ENCODE measurements around the gene RASSF5. TPM values are rescaled to one million over a fixed set of nuclear protein-coding genes. Genes with fewer than 3 reads are reported as not detected.

RASSF5 gene
- total and polyA plus RNA-seq, 3 donors from 2014 or later = 4.3 to 8.4 (median 5.9) TPM

DNA sequence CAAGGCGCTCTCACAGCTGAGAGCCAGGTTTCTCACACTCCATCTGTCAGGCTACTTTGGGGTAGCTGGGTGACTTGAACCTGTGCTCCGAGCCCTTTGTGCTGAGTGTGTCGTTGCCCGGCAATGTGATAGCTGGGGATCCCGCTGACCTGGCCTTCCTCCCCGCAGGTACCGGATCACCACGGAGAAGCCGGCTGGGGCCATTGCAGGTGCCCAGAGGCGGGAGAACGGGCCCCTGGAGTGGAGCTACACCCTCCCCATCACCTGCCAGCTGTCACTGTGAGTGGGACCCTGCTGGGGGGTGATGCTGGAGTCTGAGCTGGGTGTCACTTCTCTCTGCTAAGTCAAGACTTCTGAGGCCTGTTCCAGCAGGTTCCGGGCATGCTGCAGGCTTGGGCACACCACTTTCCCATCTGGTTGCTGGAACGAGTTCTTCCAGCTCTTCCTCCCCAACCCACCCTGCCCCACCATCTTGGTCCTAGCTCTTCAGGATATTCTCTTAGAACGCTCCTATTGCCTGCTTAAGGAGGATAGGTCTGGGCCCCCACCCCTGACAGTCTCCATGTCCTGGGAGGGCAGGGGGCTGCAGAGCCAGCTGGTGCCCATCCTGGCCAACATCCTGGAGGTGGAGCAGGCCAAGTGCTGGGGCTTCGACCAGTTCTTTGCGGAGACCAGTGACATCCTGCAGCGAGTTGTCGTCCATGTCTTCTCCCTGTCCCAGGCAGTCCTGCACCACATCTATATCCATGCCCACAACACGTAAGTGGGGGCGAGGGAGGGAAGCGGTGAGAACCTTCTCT lies 29.6 kb upstream of the RASSF5 start:
- no peak for TF ChIP-seq POLR2A (IDR thresholded peaks at IDR 0.05)
- TF ChIP-seq, protein P1, sequence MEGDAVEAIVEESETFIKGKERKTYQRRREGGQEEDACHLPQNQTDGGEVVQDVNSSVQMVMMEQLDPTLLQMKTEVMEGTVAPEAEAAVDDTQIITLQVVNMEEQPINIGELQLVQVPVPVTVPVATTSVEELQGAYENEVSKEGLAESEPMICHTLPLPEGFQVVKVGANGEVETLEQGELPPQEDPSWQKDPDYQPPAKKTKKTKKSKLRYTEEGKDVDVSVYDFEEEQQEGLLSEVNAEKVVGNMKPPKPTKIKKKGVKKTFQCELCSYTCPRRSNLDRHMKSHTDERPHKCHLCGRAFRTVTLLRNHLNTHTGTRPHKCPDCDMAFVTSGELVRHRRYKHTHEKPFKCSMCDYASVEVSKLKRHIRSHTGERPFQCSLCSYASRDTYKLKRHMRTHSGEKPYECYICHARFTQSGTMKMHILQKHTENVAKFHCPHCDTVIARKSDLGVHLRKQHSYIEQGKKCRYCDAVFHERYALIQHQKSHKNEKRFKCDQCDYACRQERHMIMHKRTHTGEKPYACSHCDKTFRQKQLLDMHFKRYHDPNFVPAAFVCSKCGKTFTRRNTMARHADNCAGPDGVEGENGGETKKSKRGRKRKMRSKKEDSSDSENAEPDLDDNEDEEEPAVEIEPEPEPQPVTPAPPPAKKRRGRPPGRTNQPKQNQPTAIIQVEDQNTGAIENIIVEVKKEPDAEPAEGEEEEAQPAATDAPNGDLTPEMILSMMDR (IDR thresholded peaks at IDR 0.05) = no peak
- Histone ChIP-seq H3K4me1 (no peaks in the 10 kb centered on the region), H3K36me3 (ENCODE audit: low read depth, missing control alignments) (no peaks in the 10 kb centered on the region), H3K9me3 (no peaks in the 10 kb centered on the region), H3K4me3 (no peak overlapping the region), H3K27me3 (no peaks in the 10 kb centered on the region), H3K27ac (no peak overlapping the region)
- intact Hi-C loops (cut with DNase I; ENCODE audit: low total_unique reads) = no loop called here
- 88 to 92% methylated on average over 9 to 21 of the region's 21 CpGs for WGBS, 2 donors
- DNase-seq = no peak

DNA sequence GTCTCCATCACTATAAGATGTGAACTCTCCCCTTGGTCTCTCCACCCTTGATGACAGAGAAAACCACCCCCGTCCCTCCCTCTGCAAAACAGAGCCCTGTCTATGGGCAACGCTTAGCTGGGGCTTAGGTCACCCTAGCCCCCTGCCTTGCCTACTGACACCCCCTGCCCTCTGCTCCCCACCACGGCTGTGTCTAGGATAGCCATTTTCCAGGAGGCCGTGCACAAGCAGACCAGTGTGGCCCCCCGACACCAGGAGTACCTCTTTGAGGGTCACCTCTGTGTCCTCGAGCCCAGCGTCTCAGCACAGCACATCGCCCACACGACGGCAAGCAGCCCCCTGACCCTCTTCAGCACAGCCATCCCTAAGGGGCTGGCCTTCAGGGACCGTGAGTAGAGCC lies 28.6 kb upstream of the RASSF5 start:
- TF ChIP-seq, protein P1 (IDR thresholded peaks at IDR 0.05) = no peak
- no peak for TF ChIP-seq POLR2A (IDR thresholded peaks at IDR 0.05)
- Histone ChIP-seq H3K27ac (no peak overlapping the region), H3K4me3 (no peak overlapping the region), H3K9me3 (no peaks in the 10 kb centered on the region), H3K4me1 (no peaks in the 10 kb centered on the region), H3K27me3 (no peaks in the 10 kb centered on the region), H3K36me3 (ENCODE audit: low read depth, missing control alignments) (no peaks in the 10 kb centered on the region)
- WGBS, 2 donors = 75 to 85% methylated on average over 9 to 11 of the region's 11 CpGs
- intact Hi-C loops (cut with DNase I; ENCODE audit: low total_unique reads) = no loop called here
- DNase-seq = no peak

DNA sequence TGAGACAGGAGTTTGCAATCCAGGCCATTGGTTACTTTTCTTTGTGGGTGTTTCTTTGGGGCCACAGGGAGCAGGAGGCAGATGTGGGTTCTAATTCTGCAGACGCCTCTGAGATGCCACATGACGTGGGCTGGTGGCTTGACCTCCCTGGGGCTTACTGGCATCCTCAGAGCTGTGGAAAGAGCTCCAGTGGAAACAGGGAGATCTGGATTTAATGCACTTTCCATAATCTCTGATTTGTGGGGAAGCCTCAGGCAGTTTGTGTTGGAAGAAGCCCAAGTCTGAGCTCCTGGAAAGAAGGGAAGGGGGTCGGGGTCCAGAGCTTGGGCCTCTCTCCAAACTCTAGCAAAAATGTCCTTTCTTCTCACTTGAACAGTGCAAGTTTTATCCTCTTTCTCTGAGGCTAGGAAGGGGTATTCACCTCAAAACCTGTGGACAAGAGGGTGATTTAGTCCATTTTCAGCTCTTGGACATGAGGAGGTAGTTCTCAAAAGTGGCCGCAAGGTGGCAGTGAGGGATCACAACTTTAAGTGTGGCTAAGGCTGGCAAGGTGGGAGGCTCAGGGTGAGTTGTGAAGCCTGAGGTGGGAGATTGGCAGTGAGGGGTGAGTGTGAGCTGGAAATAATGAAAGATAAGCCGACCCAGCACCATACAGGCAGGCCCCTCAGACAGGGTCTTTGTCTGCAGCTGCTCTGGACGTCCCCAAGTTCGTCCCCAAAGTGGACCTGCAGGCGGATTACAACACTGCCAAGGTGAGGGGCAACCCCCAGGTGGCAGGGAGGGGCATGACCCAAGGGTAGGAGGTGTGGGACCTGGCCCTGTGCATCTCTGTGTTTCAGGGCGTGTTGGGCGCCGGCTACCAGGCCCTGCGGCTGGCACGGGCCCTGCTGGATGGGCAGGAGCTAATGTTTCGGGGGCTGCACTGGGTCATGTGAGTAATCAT lies 27.9 kb upstream of the RASSF5 start:
- peak; percentile 85 for DNase-seq
- Histone ChIP-seq H3K4me1 (no peaks in the 10 kb centered on the region), H3K36me3 (ENCODE audit: low read depth, missing control alignments) (no peaks in the 10 kb centered on the region), H3K9me3 (no peaks in the 10 kb centered on the region), H3K27ac (no peak overlapping the region), H3K4me3 (no peak overlapping the region), H3K27me3 (no peaks in the 10 kb centered on the region)
- intact Hi-C loops (cut with DNase I; ENCODE audit: low total_unique reads) = no loop called here
- TF ChIP-seq, protein P1 (IDR thresholded peaks at IDR 0.05) = peak; percentile 66 to 81 (median 69)
- no peak for TF ChIP-seq POLR2A (IDR thresholded peaks at IDR 0.05)
- 77 to 83% methylated on average over 13 to 14 of the region's 14 CpGs for WGBS, 2 donors

DNA sequence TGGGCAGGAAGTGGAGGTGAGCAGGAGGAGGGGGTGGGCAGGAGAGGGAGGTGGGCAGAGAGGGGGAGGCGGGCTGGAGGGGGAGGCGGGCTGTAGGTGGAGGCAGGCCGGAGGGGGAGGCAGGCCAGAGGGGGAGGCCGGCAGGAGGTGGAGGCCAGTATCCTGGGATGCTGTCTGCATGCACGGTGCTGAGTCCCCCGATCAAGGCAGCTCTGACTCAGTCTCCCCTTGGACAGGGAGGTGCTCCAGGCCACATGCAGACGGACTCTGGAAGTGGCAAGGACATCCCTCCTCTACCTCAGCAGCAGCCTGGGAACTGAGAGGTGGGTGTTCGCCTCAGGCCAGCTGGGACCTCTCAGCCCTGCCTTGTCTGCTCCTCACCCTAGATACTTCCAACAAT lies 27.1 kb upstream of the RASSF5 start:
- Histone ChIP-seq H3K4me1 (no peaks in the 10 kb centered on the region), H3K27ac (no peak overlapping the region), H3K36me3 (ENCODE audit: low read depth, missing control alignments) (no peaks in the 10 kb centered on the region), H3K9me3 (no peaks in the 10 kb centered on the region), H3K27me3 (no peaks in the 10 kb centered on the region), H3K4me3 (no peak overlapping the region)
- no peak for DNase-seq
- intact Hi-C loops (cut with DNase I; ENCODE audit: low total_unique reads) = no loop called here
- TF ChIP-seq, protein P1 (IDR thresholded peaks at IDR 0.05) = no peak
- TF ChIP-seq POLR2A (IDR thresholded peaks at IDR 0.05) = no peak
- 86 to 90% methylated on average over 2 to 8 of the region's 8 CpGs for WGBS, 2 donors
